ENCODE data around the gene EPS8.

The EPS8 gene

DNA sequence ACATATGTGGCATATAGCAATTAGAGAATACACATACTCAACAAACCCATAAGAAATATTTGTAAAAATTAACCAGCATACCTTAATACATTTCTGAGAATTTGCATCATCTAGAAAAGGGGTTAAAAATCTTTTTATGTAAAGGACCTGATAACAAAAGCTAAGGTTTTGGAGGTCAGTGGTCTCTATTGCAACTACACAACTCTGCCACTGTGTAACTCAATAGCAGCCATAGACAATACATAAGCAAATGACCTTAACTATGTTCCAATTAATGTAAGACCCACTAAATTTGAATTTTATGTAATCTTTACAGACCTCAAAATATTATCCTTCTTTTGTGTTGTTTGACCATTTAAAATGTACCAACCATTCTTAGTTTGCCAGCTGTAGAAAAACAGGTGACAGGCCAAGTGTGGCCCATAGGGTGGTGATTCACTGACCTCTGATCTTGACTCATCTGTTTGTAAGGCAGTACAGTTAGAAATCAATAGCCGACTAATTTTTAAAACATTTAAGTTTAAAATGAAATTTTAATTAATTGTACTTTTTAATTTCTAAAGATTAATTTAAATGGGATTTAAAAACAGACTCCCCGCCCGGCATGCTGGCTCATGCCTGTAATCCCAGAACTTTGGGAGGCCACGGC is 7.4 kb upstream of the EPS8 start:
- Histone ChIP-seq H3K27ac (ENCODE audit: low read depth, low read length) (no peak overlapping the region), H3K36me3 (ENCODE audit: insufficient read depth, low read length) (no peaks in the 10 kb centered on the region), H3K4me1 (ENCODE audit: insufficient read depth, low read length) (no peaks in the 10 kb centered on the region), H3K27me3 (ENCODE audit: control insufficient read depth in 1 of 2, insufficient read depth in 2 of 2, low read length in 2 of 2) (no peaks in the 10 kb centered on the region), H3K4me3 (ENCODE audit: low read depth in 1 of 2, low read length in 2 of 2) (no peak overlapping the region), H3K9me3 (ENCODE audit: low read length) (no peaks in the 10 kb centered on the region), H3K9ac (ENCODE audit: low read length) (no peak overlapping the region)

DNA sequence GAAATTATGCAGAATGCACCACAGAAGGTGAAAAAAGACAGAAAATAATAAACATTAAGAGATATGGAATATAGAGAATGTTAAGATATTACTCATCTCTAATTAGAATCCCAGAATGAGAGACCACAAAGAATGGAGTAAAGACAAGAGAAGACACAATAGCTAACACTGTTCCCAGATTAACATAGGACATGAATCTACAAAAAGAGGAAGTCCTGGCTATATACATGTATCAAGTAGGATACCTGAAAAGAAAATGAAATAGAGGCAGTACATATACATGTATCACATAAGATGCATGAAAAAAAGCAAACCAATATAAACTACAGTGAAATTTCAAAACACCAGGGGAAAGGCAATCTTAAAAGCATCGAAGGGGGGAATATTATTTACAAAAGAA is 5.6 kb upstream of the EPS8 start:
- no peaks in the 10 kb centered on the region for H3K27me3 ChIP-seq (ENCODE audit: control insufficient read depth in 1 of 2, insufficient read depth in 2 of 2, low read length in 2 of 2)
- no peak overlapping the region for H3K27ac ChIP-seq (ENCODE audit: low read depth, low read length)
- no peak overlapping the region for H3K9ac ChIP-seq (ENCODE audit: low read length)

DNA sequence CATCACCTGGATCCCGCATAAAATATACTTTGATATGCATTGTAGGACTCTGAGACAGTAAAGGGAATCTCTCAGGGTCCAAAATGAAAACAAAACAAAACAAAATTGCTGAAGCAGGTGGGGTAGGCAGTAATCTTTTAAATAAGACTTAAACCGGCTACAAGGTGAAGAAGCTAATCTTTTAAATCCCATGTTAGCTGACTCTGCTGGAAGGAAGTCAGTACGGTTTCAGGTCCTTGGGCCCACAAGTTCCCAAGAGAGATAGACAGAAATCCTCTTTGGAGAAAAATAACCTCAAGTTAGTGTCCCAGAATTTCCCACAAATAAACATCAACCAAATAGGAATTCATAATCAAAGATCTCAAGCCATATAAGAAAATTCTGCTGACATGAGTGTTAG is 5.0 kb upstream of the EPS8 start:
- no peak overlapping the region for H3K4me3 ChIP-seq (ENCODE audit: low read depth in 1 of 2, low read length in 2 of 2)
- no peak overlapping the region for H3K9ac ChIP-seq (ENCODE audit: low read length)
- H3K27ac ChIP-seq (ENCODE audit: low read depth, low read length), result no peak overlapping the region
- H3K36me3 ChIP-seq (ENCODE audit: insufficient read depth, low read length), result no peaks in the 10 kb centered on the region
- H3K27me3 ChIP-seq (ENCODE audit: control insufficient read depth in 1 of 2, insufficient read depth in 2 of 2, low read length in 2 of 2), result no peaks in the 10 kb centered on the region
- H3K9me3 ChIP-seq (ENCODE audit: low read length), result no peaks in the 10 kb centered on the region
- peaks cover 6% of the 10 kb centered on the region for H3K4me1 ChIP-seq (ENCODE audit: insufficient read depth, low read length)

More for the DNA sequence above, 5.6 kb upstream of the EPS8 start:
- no peaks in the 10 kb centered on the region for H3K36me3 ChIP-seq (ENCODE audit: insufficient read depth, low read length)
- H3K4me3 ChIP-seq (ENCODE audit: low read depth in 1 of 2, low read length in 2 of 2), result no peak overlapping the region
- H3K9me3 ChIP-seq (ENCODE audit: low read length), result no peaks in the 10 kb centered on the region
- peaks cover 6% of the 10 kb centered on the region for H3K4me1 ChIP-seq (ENCODE audit: insufficient read depth, low read length)

DNA sequence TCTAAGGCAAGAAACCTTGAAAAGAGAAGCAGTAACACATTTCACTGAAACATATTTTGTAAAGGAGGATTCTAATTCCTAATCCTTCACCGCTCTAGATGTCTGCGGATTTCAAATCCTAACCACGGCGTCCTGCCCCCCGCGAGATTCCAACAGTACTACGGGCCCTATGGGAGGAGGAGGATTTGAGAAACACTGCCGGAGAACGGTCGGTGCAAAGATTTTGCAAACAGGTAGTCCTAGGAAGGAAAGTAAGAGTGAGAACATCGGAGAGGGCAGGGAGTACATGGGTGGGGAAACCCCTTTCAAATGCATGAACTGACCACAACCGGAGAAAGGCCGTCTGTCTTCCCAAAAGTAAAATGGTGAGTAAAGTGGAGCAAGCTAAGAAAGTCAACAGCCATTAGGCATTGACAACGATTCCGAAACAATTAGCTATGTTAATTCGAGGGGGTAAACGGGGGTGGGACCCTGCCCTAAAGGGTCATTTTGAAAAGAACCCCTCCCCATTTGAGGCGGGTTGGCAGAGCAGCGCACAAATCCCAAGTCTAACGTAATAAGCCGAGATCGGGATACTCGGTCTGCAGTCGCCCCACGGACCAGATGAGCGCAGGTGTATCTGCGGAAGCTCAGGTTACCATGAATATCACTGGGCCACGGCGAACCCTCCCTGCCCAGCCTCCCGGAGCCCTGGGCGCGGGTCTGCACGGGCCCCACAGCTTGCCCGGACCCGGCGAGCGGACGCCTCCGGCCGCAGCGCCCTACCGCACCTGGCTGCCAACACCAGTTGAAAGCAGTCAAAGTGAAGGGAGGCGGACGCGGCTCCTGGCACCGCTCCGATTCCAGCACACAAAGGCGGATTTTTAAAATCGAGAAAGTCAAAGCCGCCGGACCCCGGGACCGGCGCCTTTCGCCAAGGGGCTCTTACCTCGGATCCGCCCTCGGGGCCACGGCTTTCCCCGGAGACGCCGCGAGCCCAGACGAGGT is 662 bp downstream of the EPS8 start:
- Histone ChIP-seq H3K4me1 (ENCODE audit: insufficient read depth, low read length) (peaks cover 34% of the 10 kb centered on the region), H3K27me3 (ENCODE audit: control insufficient read depth in 1 of 2, insufficient read depth in 2 of 2, low read length in 2 of 2) (no peaks in the 10 kb centered on the region), H3K27ac (ENCODE audit: low read depth, low read length) (peak overlapping the region; percentile 59), H3K4me3 (ENCODE audit: low read depth in 1 of 2, low read length in 2 of 2) (peak overlapping the region; percentile 76 to 95), H3K9me3 (ENCODE audit: low read length) (no peaks in the 10 kb centered on the region), H3K36me3 (ENCODE audit: insufficient read depth, low read length) (no peaks in the 10 kb centered on the region), H3K9ac (ENCODE audit: low read length) (peak overlapping the region; percentile 93)

DNA sequence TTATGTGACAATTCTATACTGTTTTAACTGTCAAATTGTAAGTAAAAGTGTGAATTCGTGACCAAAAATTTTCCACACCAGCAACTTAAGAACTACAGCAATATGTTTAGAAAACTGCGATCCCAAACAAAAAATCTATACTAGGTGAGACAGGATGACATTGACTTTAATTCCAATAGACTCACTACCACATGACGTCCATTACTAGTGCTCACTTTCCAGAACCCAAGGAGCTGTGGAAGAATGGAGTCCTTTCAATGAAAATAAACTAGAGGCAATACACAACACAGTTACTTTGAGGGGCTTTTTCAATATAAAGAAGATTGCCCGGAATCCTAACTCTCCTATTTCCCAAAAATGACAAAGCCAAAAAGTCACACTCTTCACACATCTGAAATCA is 1.4 kb downstream of the EPS8 start:
- no peaks in the 10 kb centered on the region for H3K36me3 ChIP-seq (ENCODE audit: insufficient read depth, low read length)
- H3K9me3 ChIP-seq (ENCODE audit: low read length), result no peaks in the 10 kb centered on the region
- H3K9ac ChIP-seq (ENCODE audit: low read length), result peak overlapping the region; percentile 93
- H3K4me3 ChIP-seq (ENCODE audit: low read depth in 1 of 2, low read length in 2 of 2), result peak overlapping the region; percentile 76 to 95
- H3K27ac ChIP-seq (ENCODE audit: low read depth, low read length), result peak overlapping the region; percentile 59
- peaks cover 34% of the 10 kb centered on the region for H3K4me1 ChIP-seq (ENCODE audit: insufficient read depth, low read length)
- no peaks in the 10 kb centered on the region for H3K27me3 ChIP-seq (ENCODE audit: control insufficient read depth in 1 of 2, insufficient read depth in 2 of 2, low read length in 2 of 2)

DNA sequence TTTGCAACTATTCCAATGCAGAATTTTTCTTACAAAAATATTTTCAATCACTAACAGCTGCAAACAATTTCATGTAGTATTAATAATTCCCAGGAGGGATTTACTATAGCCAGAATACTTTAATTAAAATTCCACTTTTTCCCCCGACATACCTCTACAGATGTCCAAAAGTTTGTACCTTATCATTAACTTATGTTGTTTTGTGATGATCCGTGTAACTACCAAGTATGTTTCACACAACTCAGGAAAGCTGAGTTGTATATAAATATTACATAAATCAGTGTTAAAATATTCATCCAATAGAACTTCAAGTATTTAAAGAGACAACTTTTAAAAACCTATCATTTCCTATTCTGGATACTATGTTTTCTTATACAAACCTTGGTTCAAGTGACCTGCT is 2.4 kb downstream of the EPS8 start:
- Histone ChIP-seq H3K9me3 (ENCODE audit: low read length) (no peaks in the 10 kb centered on the region), H3K4me1 (ENCODE audit: insufficient read depth, low read length) (peaks cover 34% of the 10 kb centered on the region), H3K9ac (ENCODE audit: low read length) (no peak overlapping the region), H3K36me3 (ENCODE audit: insufficient read depth, low read length) (no peaks in the 10 kb centered on the region), H3K27ac (ENCODE audit: low read depth, low read length) (no peak overlapping the region), H3K4me3 (ENCODE audit: low read depth in 1 of 2, low read length in 2 of 2) (peak overlapping the region in 1 of 2 donors; percentile 4), H3K27me3 (ENCODE audit: control insufficient read depth in 1 of 2, insufficient read depth in 2 of 2, low read length in 2 of 2) (no peaks in the 10 kb centered on the region)

DNA sequence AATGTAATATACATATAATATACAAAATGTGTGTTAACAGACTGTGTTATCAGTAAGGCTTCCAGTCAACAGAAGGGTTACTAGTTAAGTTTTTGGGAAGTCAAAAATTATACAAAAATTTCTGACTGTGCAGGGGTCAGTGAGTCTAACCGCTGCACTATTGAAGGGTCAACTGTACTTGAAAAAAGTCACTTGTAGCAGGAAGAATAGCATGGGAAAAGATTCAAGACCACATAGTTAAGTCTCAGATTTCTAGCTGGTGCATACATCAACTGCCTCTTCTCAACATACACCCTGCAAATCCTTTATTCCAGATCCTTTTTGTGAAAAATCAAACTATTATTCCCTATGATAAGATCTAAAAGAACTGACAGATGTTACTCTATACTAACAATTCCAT is 5.9 kb downstream of the EPS8 start:
- Histone ChIP-seq H3K4me1 (ENCODE audit: insufficient read depth, low read length) (peaks cover 46% of the 10 kb centered on the region), H3K27me3 (ENCODE audit: control insufficient read depth in 1 of 2, insufficient read depth in 2 of 2, low read length in 2 of 2) (no peaks in the 10 kb centered on the region), H3K27ac (ENCODE audit: low read depth, low read length) (no peak overlapping the region), H3K36me3 (ENCODE audit: insufficient read depth, low read length) (no peaks in the 10 kb centered on the region), H3K9me3 (ENCODE audit: low read length) (no peaks in the 10 kb centered on the region), H3K9ac (ENCODE audit: low read length) (no peak overlapping the region), H3K4me3 (ENCODE audit: low read depth in 1 of 2, low read length in 2 of 2) (no peak overlapping the region)

DNA sequence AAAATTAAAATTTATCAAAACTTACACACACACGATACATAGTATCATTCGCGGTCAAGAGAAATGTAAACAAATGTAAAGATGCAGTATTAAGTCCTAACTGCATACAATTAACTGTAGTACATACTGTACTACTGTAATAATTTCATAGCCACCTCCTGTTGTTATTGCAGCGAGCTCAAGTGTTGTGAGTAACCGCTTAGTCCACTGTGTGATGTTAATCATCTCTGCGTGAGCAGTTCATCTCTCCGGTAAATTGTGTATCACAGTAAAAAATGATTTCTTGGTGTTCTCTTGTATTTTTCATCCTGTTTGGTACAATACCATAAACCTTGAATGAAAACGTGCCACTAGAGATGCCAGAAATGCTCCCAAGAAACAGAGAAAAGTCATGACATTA is 6.5 kb downstream of the EPS8 start:
- no peaks in the 10 kb centered on the region for H3K27me3 ChIP-seq (ENCODE audit: control insufficient read depth in 1 of 2, insufficient read depth in 2 of 2, low read length in 2 of 2)
- H3K9ac ChIP-seq (ENCODE audit: low read length), result no peak overlapping the region
- no peaks in the 10 kb centered on the region for H3K9me3 ChIP-seq (ENCODE audit: low read length)
- H3K4me3 ChIP-seq (ENCODE audit: low read depth in 1 of 2, low read length in 2 of 2), result no peak overlapping the region
- no peaks in the 10 kb centered on the region for H3K36me3 ChIP-seq (ENCODE audit: insufficient read depth, low read length)
- no peak overlapping the region for H3K27ac ChIP-seq (ENCODE audit: low read depth, low read length)
- peaks cover 45% of the 10 kb centered on the region for H3K4me1 ChIP-seq (ENCODE audit: insufficient read depth, low read length)

DNA sequence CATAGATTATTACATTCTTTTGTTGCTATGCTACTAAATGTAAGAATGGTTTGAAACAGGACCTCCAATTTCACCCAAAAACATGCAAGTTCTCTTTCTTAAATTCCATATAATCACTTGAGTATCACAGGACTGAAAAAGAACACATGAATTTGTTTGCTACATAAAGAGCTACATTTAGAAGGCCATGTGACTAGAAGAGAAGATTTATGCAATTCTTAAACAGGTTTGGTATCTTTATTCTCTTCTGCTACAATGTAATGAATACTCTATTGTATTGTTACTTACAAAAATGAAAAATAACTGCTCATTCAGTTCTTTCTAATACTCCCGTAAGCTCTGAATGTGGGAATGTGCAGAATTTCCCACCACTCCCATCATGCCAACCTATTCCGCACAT is 9.3 kb downstream of the EPS8 start:
- Histone ChIP-seq H3K4me1 (ENCODE audit: insufficient read depth, low read length) (peaks cover 24% of the 10 kb centered on the region), H3K9me3 (ENCODE audit: low read length) (no peaks in the 10 kb centered on the region), H3K36me3 (ENCODE audit: insufficient read depth, low read length) (no peaks in the 10 kb centered on the region), H3K9ac (ENCODE audit: low read length) (no peak overlapping the region), H3K4me3 (ENCODE audit: low read depth in 1 of 2, low read length in 2 of 2) (no peak overlapping the region), H3K27ac (ENCODE audit: low read depth, low read length) (no peak overlapping the region), H3K27me3 (ENCODE audit: control insufficient read depth in 1 of 2, insufficient read depth in 2 of 2, low read length in 2 of 2) (no peaks in the 10 kb centered on the region)

DNA sequence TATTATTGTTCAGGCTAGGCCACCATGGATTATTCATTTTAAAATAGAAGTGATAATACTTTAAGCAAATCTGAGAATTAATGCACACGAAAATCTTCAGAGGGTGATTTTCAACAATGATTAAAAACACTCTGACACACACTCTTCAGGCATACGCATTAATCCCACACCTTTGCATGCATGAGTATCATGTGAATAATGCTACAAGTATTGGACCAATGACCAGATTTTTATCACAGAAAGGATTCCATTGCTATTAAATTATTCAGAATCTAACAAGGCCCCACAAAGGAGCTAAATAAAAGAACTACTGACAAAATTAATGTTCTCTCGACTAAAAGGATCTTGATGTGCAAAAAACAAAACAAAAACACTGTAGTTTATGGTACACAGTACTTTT is 11.1 kb downstream of the EPS8 start:
- no peak overlapping the region for H3K9ac ChIP-seq (ENCODE audit: low read length)
- H3K36me3 ChIP-seq (ENCODE audit: insufficient read depth, low read length), result no peaks in the 10 kb centered on the region
- no peaks in the 10 kb centered on the region for H3K9me3 ChIP-seq (ENCODE audit: low read length)
- H3K27me3 ChIP-seq (ENCODE audit: control insufficient read depth in 1 of 2, insufficient read depth in 2 of 2, low read length in 2 of 2), result no peaks in the 10 kb centered on the region
- H3K4me3 ChIP-seq (ENCODE audit: low read depth in 1 of 2, low read length in 2 of 2), result no peak overlapping the region
- no peak overlapping the region for H3K27ac ChIP-seq (ENCODE audit: low read depth, low read length)
- H3K4me1 ChIP-seq (ENCODE audit: insufficient read depth, low read length), result peaks cover 17% of the 10 kb centered on the region

DNA sequence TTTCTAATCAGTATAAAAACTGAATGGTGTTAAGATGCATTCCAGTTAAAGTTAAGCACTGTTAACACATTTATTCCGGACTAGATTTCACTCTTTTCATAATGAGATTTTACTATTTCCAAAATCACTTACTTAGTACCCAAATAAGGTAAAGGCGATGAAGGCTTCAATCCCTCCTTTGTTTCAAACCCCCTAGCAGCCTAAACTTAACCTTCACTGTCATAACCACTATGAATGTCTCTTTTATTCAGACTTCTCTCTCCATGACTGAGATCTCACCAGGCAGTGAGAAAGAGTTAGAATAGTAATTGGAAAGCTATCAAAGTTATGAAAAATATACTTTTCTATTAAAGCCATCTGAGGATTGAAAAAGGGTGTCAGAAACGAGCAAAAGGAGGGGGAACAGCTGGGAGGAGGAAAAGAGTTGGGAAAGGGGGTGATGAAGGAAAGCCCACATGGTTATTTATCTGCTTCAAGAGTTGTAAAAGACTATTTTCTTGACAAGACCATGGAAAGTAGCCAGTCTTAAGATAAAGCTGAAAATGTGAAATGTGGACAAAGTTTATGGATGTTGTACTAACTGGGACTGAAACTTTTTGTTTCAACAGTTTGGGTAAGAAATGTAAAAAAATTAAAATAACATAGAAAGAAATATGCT is 11.7 kb downstream of the EPS8 start:
- Histone ChIP-seq H3K4me3 (ENCODE audit: low read depth in 1 of 2, low read length in 2 of 2) (no peak overlapping the region), H3K9ac (ENCODE audit: low read length) (no peak overlapping the region), H3K36me3 (ENCODE audit: insufficient read depth, low read length) (no peaks in the 10 kb centered on the region), H3K27ac (ENCODE audit: low read depth, low read length) (no peak overlapping the region), H3K9me3 (ENCODE audit: low read length) (no peaks in the 10 kb centered on the region), H3K27me3 (ENCODE audit: control insufficient read depth in 1 of 2, insufficient read depth in 2 of 2, low read length in 2 of 2) (no peaks in the 10 kb centered on the region), H3K4me1 (ENCODE audit: insufficient read depth, low read length) (peaks cover 17% of the 10 kb centered on the region)
